Large intestine (tissue), 3 donors: ENCODE measurements around the gene TSHR. TPM values are rescaled to one million over a fixed set of nuclear protein-coding genes. Genes with fewer than 3 reads are reported as not detected.

ENCODE experiments used
- DNase-seq, 2 donors: peaks; one replicate each; pipeline versions ENCODE4 v3.0.0 to v3.0.0-alpha.2; 2013
- H3K27ac ChIP-seq: one replicate; pipeline ENCODE4 v1.5.1; 2013; ENCODE audit warnings: low read length
- H3K27me3 ChIP-seq: 2 replicates; pipeline ENCODE4 v1.6.1; 2013; ENCODE audit warnings: low read length; ENCODE audit not compliant: control insufficient read depth, insufficient read depth
- H3K36me3 ChIP-seq: 2 replicates; pipeline ENCODE4 v1.6.1; 2013; ENCODE audit warnings: low read length; ENCODE audit not compliant: control insufficient read depth, insufficient read depth
- H3K4me1 ChIP-seq: one replicate; pipeline ENCODE4 v1.6.1; 2013; ENCODE audit warnings: low read length; ENCODE audit not compliant: control insufficient read depth, insufficient read depth
- H3K4me3 ChIP-seq: one replicate; pipeline ENCODE4 v1.5.1; 2013; ENCODE audit warnings: low read length
- H3K9me3 ChIP-seq: one replicate; pipeline ENCODE4 v1.6.1; 2013; ENCODE audit warnings: mild to moderate bottlenecking, low read depth, low read length, moderate library complexity; ENCODE audit not compliant: control insufficient read depth
- WGBS: methylation state at CpG from one replicate; pipeline ENCODE4 v1.1.5; 2013; ENCODE audit warnings: low lambda C conversion rate; ENCODE audit not compliant: insufficient coverage; 5-methylcytosine and 5-hydroxymethylcytosine counted together
- polyA plus RNA-seq: library from polyadenylated mRNA; unstranded; fragments of 120-200 nt; gene quantifications from one replicate; pipeline ENCODE4 v1.2.1, GENCODE V29; 2013

TSHR gene
- polyA plus RNA-seq, 1 donor = 0.16 TPM

DNA sequence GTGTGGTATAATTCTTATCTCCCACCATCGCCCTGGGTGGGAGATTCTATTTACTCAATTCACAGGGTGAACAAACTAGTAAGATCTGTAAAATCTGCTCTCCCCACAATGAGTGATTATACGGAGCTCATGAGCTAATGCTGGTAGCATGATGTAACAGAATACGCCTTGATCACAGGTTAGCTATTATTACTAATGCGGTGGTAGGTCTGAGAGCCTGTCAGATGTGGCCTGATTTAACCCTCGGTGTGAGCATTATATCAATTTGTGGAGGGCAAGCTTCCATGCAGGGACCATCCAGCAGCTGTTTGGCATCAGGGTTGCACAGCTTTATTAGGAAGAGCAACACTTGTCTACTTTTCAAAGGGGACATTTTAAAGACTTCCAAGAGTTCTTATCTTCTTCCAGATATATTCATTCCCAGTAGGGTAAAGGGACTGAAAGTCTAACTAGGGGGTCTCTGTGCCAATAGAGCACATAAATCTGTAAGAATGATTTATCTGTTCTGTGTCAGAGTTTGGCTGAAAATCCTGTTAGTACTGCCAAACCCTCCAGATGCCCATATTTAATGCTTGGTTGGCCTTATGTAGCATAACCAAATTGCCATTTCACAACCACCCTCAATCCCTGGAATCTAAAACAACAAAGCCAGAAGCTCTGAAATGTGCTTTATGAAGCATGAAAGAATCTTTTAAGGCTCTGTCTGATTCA, 18.7 kb downstream of the TSHR start:
- DNase-seq = no peak
- no CpG with 5 or more reads among the region's 5 CpGs for WGBS

DNA sequence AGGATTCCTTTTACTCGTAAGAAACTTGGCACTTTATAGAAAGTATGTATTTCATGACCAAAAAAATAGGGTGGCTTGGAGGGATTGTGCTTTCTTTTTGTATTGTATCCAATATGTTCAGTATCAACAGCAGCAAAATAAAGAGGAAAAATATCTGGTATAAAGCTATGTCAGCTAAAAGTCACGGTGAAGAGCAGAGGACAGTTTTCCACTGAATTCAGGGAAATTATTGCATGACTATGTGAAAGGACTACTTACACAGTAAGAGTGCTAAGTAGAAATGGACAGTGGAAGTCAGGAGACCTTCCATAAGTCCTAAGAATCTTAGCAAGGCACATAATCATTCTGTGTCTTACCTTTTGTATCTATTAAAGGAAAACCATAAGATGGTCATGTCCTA, 19.3 kb downstream of the TSHR start:
- Histone ChIP-seq H3K27ac (no peak overlapping the region), H3K4me3 (no peak overlapping the region), H3K36me3 (no peaks in the 10 kb centered on the region), H3K4me1 (no peaks in the 10 kb centered on the region), H3K27me3 (peaks cover 2% of the 10 kb centered on the region), H3K9me3 (no peaks in the 10 kb centered on the region)
- 100% methylated on average over 2 of the region's 2 CpGs for WGBS
- DNase-seq = no peak

More for the DNA sequence above, 18.7 kb downstream of the TSHR start:
- Histone ChIP-seq H3K4me3 (no peak overlapping the region), H3K27ac (no peak overlapping the region), H3K9me3 (no peaks in the 10 kb centered on the region), H3K4me1 (no peaks in the 10 kb centered on the region), H3K36me3 (no peaks in the 10 kb centered on the region), H3K27me3 (peaks cover 2% of the 10 kb centered on the region)

DNA sequence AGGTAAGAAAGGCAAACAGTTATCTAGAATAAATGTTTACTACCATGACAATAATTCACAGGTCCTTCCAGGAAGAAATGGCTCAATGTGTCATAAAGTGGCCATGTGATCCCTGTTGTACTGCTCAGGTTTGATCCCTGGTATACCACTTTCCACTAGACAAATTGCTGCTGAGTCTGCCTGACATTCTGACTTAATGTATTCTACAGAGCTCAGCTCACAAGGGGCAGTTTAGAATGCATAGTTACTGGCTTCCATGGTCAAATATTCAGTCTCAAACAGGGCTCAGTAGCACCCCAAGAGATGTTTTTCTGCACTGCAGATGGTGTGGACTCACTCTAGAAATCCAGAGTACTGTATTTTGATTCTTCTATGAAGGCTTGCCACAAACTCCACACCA, 21.8 kb downstream of the TSHR start:
- Histone ChIP-seq H3K36me3 (no peaks in the 10 kb centered on the region), H3K4me1 (no peaks in the 10 kb centered on the region)
- DNase-seq = peak in 1 of 2 donors; percentile 30

DNA sequence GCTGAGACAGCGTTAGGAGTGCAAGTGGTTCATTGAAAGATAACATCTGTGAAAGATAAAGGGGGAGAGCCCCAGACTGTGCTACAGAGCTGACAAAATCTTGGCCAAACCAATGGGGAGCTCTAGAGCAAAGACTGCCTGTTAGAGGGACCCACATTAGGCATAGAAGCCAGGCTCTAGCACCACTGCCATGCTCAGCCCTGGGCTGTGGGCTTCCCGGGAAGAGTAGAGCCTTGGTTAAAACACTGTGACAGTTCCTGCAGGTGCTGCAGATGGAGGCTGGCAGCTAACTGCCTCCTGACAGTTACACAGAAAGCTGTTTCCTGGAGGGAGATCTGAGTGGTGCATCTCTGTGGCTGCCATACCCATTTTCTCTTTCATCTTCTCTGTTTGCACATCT, 23.0 kb downstream of the TSHR start:
- no peak overlapping the region for H3K27ac ChIP-seq
- WGBS = no CpG with 5 or more reads among the region's 2 CpGs
- H3K36me3 ChIP-seq = no peaks in the 10 kb centered on the region
- peaks cover 2% of the 10 kb centered on the region for H3K27me3 ChIP-seq
- DNase-seq = no peak
- no peaks in the 10 kb centered on the region for H3K9me3 ChIP-seq
- H3K4me1 ChIP-seq = no peaks in the 10 kb centered on the region
- H3K4me3 ChIP-seq = no peak overlapping the region

More for the DNA sequence above, 21.8 kb downstream of the TSHR start:
- Histone ChIP-seq H3K4me3 (no peak overlapping the region), H3K9me3 (no peaks in the 10 kb centered on the region), H3K27me3 (peaks cover 2% of the 10 kb centered on the region), H3K27ac (no peak overlapping the region)

DNA sequence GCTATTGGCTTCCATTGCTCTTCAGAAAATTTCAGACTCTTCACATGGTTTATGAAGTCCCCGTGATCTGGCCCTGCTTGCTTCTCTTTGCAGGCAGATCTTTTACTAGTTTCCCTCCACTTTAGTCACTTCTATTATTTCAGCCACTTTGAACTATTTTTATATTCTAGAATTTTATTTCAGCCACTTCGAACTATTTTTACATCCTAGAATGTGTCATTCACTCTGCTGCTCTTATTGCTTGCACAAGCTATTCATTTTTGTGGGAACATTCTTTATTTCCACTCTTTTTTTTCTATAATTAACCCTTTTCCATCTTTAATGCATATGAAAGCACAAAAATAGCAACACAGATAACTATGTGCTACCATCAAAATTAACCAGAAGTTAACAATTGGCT, 24.5 kb downstream of the TSHR start:
- Histone ChIP-seq H3K4me3 (no peak overlapping the region), H3K9me3 (no peaks in the 10 kb centered on the region), H3K4me1 (no peaks in the 10 kb centered on the region), H3K27me3 (no peaks in the 10 kb centered on the region), H3K27ac (no peak overlapping the region), H3K36me3 (no peaks in the 10 kb centered on the region)
- WGBS = 90% methylated on average over 2 of the region's 2 CpGs
- no peak for DNase-seq

DNA sequence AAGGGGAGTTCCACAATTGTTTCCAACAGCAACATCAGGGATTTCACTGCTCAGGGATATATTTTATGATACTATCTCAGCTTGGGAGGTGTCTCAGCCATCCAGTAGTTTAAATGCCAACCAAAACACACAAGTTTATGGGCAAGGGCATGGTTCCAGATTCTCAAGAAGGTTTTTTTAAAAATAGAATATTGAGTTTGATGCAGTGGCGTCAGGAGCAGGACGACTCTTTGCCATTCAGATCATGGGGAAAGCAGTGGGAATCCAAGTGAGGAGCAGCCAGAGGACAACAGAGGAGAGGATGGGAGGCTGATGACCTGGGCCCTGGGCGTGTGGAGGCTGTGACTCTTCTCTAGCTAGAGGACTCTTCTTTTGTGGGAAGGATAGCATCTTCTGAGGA, 25.7 kb downstream of the TSHR start:
- Histone ChIP-seq H3K4me3 (no peak overlapping the region), H3K4me1 (no peaks in the 10 kb centered on the region), H3K36me3 (no peaks in the 10 kb centered on the region), H3K9me3 (no peaks in the 10 kb centered on the region), H3K27me3 (no peaks in the 10 kb centered on the region), H3K27ac (no peak overlapping the region)
- DNase-seq = no peak
- no CpG with 5 or more reads among the region's 3 CpGs for WGBS

DNA sequence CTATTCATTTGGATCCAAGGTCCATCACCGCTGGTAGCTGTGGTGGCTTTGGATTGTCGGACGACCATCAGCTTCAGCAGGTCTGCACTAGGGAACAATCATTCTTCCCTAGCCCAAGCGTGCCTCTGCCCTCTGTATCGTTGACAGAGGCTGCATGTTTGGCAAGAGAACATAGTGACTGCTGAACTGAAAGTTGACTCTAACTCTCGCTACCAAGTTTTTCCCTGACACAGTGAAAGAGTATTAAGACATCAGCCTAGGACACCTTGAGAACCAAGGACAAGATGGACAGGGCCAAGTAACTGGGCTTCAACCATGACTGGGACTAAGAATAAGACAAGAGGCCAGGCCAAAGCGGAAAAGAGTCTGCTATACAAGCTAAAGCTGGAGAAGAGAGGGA, 26.3 kb downstream of the TSHR start:
- no peaks in the 10 kb centered on the region for H3K36me3 ChIP-seq
- H3K4me3 ChIP-seq = no peak overlapping the region
- DNase-seq = no peak
- no peaks in the 10 kb centered on the region for H3K4me1 ChIP-seq
- no peak overlapping the region for H3K27ac ChIP-seq
- no peaks in the 10 kb centered on the region for H3K27me3 ChIP-seq
- WGBS = no CpG with 5 or more reads among the region's 7 CpGs
- H3K9me3 ChIP-seq = no peaks in the 10 kb centered on the region

DNA sequence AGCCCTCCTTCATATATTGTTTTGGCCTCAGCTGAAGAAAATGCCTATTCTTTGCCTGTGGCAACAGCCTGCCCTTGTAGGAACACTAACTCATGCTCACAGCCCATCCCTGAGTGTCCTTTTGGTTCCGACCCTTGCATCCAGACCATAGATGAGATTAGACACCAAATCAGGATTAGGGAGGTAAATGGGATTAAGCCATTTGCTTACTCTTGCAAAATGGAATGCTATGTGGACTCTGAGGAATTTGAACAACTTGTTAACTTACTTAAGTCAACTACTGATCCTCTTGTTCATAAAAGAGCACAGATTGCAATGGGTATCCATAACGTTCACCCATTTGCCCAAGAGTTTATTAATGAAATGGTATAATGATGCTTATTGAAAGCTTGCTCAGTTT, 27.3 kb downstream of the TSHR start:
- Histone ChIP-seq H3K27ac (no peak overlapping the region), H3K4me3 (no peak overlapping the region), H3K9me3 (no peaks in the 10 kb centered on the region), H3K4me1 (no peaks in the 10 kb centered on the region), H3K36me3 (no peaks in the 10 kb centered on the region), H3K27me3 (no peaks in the 10 kb centered on the region)
- DNase-seq = no peak
- WGBS = 71% methylated on average over 1 of the region's 2 CpGs

DNA sequence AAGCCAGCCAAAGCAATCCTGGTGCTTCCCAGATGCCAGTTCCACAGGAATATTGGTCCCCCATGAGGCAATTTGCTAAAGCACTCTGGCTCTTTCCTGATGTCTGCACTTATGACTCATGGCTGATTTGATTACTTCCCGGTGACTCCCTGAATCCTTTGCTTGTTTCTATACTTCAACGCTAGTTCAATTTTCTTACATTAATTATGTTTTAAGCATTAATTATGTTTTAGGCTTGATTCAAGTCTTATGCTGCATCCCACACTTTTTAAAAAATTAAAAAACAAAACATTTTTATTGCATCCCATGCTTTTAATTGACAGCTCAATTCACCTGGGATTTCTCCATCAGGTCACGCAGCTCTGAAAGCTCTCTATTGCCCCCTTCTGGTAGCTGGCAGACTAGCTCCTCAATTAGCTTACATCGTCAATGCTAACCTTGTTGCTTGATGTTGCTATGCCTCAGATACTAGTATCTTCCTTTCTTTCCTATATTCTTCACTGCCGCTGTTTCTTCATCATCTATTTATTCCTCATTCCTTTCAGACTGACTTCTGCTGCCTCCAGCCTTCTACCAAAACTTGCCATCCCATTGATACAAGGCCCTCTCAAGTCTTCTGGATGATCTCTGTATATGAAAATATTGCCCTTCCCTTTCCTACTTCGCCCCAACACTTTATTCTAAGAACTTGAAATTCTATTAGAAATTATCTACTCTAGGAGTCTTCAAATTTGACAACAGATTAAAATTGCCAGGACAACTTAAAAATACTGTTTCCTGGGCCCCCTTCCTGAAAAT, 32.0 kb downstream of the TSHR start:
- no peak overlapping the region for H3K27ac ChIP-seq
- peak; percentile 18 to 53 for DNase-seq
- 28% methylated on average over 4 of the region's 6 CpGs for WGBS

DNA sequence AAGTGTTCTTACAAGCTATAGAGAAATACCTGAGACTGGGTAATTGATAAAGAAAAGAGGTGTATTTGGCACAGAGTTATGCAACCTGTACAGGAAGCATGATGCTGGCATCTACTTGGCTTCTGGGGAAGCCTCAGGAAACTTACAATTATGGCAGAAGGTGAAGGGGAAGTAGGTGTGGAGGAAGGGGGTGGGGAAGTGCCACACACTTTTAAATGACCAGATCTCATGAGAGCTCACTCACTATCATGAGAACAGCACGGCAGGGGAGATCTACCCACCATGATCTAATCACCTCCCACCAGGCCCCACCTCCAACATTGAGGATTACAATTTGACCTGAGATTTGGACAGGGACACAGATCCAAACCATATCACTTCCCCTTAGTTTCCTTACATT, 32.8 kb downstream of the TSHR start:
- no CpG with 5 or more reads among the region's 1 CpG for WGBS
- no peaks in the 10 kb centered on the region for H3K9me3 ChIP-seq
- H3K36me3 ChIP-seq = no peaks in the 10 kb centered on the region
- H3K27me3 ChIP-seq = peaks cover 3% of the 10 kb centered on the region
- no peaks in the 10 kb centered on the region for H3K4me1 ChIP-seq
- no peak for DNase-seq
- H3K4me3 ChIP-seq = no peak overlapping the region
- H3K27ac ChIP-seq = no peak overlapping the region

More for the DNA sequence above, 32.0 kb downstream of the TSHR start:
- Histone ChIP-seq H3K36me3 (no peaks in the 10 kb centered on the region), H3K4me1 (no peaks in the 10 kb centered on the region), H3K4me3 (no peak overlapping the region), H3K27me3 (peaks cover 3% of the 10 kb centered on the region), H3K9me3 (no peaks in the 10 kb centered on the region)
